ENCODE results near the gene STK32B. TPM values are rescaled to one million over a fixed set of nuclear protein-coding genes. Genes with fewer than 3 reads are reported as not detected.

The STK32B gene
- polyA plus RNA-seq, 1 of the 3 experiments (the other 2 are of a cell fraction) = 0.20 TPM

DNA sequence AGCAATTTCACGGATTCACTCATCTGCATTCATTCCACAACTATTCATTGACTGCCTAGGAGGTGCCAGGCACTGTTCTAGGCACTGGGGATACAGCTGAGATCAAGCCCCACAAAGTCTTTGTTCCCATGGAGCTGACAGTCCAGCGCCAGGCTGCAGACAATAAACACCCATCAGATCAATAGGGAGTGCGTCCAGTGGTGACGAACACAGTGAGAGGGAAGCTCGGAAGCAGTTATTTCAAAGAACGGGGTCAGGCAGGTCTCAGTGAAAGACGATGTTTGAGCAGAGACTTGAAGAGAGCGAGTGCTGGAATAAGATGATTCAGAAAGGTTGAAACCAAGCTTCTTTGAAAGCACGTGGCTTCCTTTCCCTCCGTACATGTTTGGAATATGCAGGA, 489.9 kb downstream of the STK32B start:
- Histone ChIP-seq H3K79me2 (ENCODE audit: insufficient read depth) (no peaks in the 10 kb centered on the region), H3F3A (replicated peaks; ENCODE audit: insufficient read depth) (no peaks in the 10 kb centered on the region), H3K27ac (ENCODE audit: low read depth in 2 of 2, low read length in 1 of 2) (no peak overlapping the region), H3K4me1 (ENCODE audit: control insufficient read depth in 1 of 2, insufficient read depth in 2 of 2, low read depth in 1 of 2, low read length in 1 of 2) (no peaks in the 10 kb centered on the region), H3K27me3 (ENCODE audit: insufficient read depth) (no peaks in the 10 kb centered on the region), H3K9ac (no peak overlapping the region), H3K36me3 (replicated peaks in 1 of 2; ENCODE audit: control insufficient read depth in 1 of 2, insufficient read depth in 2 of 2, low read length in 1 of 2) (no peaks in the 10 kb centered on the region), H4K20me1 (ENCODE audit: insufficient read depth) (no peaks in the 10 kb centered on the region), H3K9me2 (no peaks in the 10 kb centered on the region), H3K4me3 (ENCODE audit: low read depth in 2 of 2, low read length in 1 of 2) (no peak overlapping the region), H3K9me3 (no peaks in the 10 kb centered on the region), H2AFZ (ENCODE audit: low read depth) (no peak overlapping the region), H3K4me2 (no peak overlapping the region)
- no peak for DNase-seq
- ChIA-PET POLR2A (no interaction called here), CTCF (interaction anchor here (1.6 kb wide), 1 partner anchor 141 kb away, joined by 6 read pairs; no protein-coding TSS in a partner anchor)
- no peak for TF ChIP-seq MEF2A (IDR thresholded peaks at IDR 0.05; ENCODE audit: borderline replicate concordance, low read depth)
- TF ChIP-seq, protein P1, sequence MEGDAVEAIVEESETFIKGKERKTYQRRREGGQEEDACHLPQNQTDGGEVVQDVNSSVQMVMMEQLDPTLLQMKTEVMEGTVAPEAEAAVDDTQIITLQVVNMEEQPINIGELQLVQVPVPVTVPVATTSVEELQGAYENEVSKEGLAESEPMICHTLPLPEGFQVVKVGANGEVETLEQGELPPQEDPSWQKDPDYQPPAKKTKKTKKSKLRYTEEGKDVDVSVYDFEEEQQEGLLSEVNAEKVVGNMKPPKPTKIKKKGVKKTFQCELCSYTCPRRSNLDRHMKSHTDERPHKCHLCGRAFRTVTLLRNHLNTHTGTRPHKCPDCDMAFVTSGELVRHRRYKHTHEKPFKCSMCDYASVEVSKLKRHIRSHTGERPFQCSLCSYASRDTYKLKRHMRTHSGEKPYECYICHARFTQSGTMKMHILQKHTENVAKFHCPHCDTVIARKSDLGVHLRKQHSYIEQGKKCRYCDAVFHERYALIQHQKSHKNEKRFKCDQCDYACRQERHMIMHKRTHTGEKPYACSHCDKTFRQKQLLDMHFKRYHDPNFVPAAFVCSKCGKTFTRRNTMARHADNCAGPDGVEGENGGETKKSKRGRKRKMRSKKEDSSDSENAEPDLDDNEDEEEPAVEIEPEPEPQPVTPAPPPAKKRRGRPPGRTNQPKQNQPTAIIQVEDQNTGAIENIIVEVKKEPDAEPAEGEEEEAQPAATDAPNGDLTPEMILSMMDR (IDR thresholded peaks at IDR 0.05) = no peak
- TF ChIP-seq USF2 (IDR thresholded peaks at IDR 0.05; ENCODE audit: borderline replicate concordance, low read depth, low read length) = no peak
- TF ChIP-seq RCOR1 (IDR thresholded peaks at IDR 0.05; ENCODE audit: low read length) = no peak
- no peak for TF ChIP-seq TCF12 (IDR thresholded peaks at IDR 0.05)
- TF ChIP-seq, protein P2, sequence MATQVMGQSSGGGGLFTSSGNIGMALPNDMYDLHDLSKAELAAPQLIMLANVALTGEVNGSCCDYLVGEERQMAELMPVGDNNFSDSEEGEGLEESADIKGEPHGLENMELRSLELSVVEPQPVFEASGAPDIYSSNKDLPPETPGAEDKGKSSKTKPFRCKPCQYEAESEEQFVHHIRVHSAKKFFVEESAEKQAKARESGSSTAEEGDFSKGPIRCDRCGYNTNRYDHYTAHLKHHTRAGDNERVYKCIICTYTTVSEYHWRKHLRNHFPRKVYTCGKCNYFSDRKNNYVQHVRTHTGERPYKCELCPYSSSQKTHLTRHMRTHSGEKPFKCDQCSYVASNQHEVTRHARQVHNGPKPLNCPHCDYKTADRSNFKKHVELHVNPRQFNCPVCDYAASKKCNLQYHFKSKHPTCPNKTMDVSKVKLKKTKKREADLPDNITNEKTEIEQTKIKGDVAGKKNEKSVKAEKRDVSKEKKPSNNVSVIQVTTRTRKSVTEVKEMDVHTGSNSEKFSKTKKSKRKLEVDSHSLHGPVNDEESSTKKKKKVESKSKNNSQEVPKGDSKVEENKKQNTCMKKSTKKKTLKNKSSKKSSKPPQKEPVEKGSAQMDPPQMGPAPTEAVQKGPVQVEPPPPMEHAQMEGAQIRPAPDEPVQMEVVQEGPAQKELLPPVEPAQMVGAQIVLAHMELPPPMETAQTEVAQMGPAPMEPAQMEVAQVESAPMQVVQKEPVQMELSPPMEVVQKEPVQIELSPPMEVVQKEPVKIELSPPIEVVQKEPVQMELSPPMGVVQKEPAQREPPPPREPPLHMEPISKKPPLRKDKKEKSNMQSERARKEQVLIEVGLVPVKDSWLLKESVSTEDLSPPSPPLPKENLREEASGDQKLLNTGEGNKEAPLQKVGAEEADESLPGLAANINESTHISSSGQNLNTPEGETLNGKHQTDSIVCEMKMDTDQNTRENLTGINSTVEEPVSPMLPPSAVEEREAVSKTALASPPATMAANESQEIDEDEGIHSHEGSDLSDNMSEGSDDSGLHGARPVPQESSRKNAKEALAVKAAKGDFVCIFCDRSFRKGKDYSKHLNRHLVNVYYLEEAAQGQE (IDR thresholded peaks at IDR 0.05; ENCODE audit: low read depth, low read length) = no peak
- no peak for TF ChIP-seq NFIC (IDR thresholded peaks at IDR 0.05; ENCODE audit: borderline replicate concordance)
- TF ChIP-seq, protein P3, sequence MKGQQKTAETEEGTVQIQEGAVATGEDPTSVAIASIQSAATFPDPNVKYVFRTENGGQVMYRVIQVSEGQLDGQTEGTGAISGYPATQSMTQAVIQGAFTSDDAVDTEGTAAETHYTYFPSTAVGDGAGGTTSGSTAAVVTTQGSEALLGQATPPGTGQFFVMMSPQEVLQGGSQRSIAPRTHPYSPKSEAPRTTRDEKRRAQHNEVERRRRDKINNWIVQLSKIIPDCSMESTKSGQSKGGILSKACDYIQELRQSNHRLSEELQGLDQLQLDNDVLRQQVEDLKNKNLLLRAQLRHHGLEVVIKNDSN (IDR thresholded peaks at IDR 0.05; ENCODE audit: borderline replicate concordance, low read depth) = no peak
- no peak for TF ChIP-seq TEAD4 (IDR thresholded peaks at IDR 0.05; ENCODE audit: borderline replicate concordance, insufficient read depth)
- TF ChIP-seq MAX (IDR thresholded peaks at IDR 0.05; ENCODE audit: low read depth) = no peak
- no peak for TF ChIP-seq MXI1 (IDR thresholded peaks at IDR 0.05; ENCODE audit: low read depth, low read length)
- TF ChIP-seq SIN3A (IDR thresholded peaks at IDR 0.05; ENCODE audit: borderline replicate concordance, low read depth, low read length) = no peak
- TF ChIP-seq, protein P4, sequence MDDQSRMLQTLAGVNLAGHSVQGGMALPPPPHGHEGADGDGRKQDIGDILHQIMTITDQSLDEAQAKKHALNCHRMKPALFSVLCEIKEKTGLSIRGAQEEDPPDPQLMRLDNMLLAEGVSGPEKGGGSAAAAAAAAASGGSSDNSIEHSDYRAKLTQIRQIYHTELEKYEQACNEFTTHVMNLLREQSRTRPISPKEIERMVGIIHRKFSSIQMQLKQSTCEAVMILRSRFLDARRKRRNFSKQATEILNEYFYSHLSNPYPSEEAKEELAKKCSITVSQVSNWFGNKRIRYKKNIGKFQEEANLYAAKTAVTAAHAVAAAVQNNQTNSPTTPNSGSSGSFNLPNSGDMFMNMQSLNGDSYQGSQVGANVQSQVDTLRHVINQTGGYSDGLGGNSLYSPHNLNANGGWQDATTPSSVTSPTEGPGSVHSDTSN (IDR thresholded peaks at IDR 0.05) = no peak
- TF ChIP-seq RAD21 (IDR thresholded peaks at IDR 0.05; ENCODE audit: low read length) = no peak
- TF ChIP-seq, protein P5, sequence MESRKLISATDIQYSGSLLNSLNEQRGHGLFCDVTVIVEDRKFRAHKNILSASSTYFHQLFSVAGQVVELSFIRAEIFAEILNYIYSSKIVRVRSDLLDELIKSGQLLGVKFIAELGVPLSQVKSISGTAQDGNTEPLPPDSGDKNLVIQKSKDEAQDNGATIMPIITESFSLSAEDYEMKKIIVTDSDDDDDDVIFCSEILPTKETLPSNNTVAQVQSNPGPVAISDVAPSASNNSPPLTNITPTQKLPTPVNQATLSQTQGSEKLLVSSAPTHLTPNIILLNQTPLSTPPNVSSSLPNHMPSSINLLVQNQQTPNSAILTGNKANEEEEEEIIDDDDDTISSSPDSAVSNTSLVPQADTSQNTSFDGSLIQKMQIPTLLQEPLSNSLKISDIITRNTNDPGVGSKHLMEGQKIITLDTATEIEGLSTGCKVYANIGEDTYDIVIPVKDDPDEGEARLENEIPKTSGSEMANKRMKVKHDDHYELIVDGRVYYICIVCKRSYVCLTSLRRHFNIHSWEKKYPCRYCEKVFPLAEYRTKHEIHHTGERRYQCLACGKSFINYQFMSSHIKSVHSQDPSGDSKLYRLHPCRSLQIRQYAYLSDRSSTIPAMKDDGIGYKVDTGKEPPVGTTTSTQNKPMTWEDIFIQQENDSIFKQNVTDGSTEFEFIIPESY (IDR thresholded peaks at IDR 0.05; ENCODE audit: borderline replicate concordance, low read depth) = no peak
- no peak for TF ChIP-seq TAF1 (IDR thresholded peaks at IDR 0.05; ENCODE audit: borderline replicate concordance, low read depth, low read length)
- TF ChIP-seq EP300 (IDR thresholded peaks at IDR 0.05; ENCODE audit: borderline replicate concordance in 1 of 2, low read depth in 1 of 2, low read length in 1 of 2) = no peak
- TF ChIP-seq, protein P6, sequence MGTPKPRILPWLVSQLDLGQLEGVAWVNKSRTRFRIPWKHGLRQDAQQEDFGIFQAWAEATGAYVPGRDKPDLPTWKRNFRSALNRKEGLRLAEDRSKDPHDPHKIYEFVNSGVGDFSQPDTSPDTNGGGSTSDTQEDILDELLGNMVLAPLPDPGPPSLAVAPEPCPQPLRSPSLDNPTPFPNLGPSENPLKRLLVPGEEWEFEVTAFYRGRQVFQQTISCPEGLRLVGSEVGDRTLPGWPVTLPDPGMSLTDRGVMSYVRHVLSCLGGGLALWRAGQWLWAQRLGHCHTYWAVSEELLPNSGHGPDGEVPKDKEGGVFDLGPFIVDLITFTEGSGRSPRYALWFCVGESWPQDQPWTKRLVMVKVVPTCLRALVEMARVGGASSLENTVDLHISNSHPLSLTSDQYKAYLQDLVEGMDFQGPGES (IDR thresholded peaks at IDR 0.05; ENCODE audit: low read depth, low read length) = no peak
- WGBS (ENCODE audit: low lambda C conversion rate) = 52% methylated on average over 9 of the region's 10 CpGs

Measured in SK-N-SH (cell line).